CD4-positive, alpha-beta memory T cell (primary cell): Measurements from ENCODE around the gene TWF2. TPM values are rescaled to one million over a fixed set of nuclear protein-coding genes. Genes with fewer than 3 reads are reported as not detected.

Experiments
- CTCF ChIA-PET: fragments of 350-600 bp; sonication (Branson Sonifier 250); formaldehyde crosslinking; loops from one replicate; lab custom pipeline; 2021; ENCODE audit warnings: inconsistent platforms; ENCODE audit not compliant: partially characterized antibody; lab: Charles Lee
- POLR2A ChIA-PET: fragments of 350-600 bp; sonication (Branson Sonifier 250); formaldehyde crosslinking; loops from one replicate; lab custom pipeline; 2021; ENCODE audit not compliant: partially characterized antibody; lab: Charles Lee
- DNase-seq, 5 donors: peaks; one replicate each; pipeline versions ENCODE4 v3.0.0 to v3.0.0-alpha.2; 2020 to 2022; ENCODE audit warnings: mixed read lengths in 1 of 5
- H3K27ac ChIP-seq: one replicate; pipeline ENCODE4 v1.7.0; 2013; ENCODE audit warnings: low read depth, low read length
- H3K27me3 ChIP-seq: 2 replicates; pipeline ENCODE4 v1.7.0; 2013; ENCODE audit warnings: mild to moderate bottlenecking, low read length, moderate library complexity; ENCODE audit not compliant: insufficient read depth
- H3K36me3 ChIP-seq: 2 replicates; pipeline ENCODE4 v1.7.0; 2013; ENCODE audit warnings: mild to moderate bottlenecking, low read length, moderate library complexity; ENCODE audit not compliant: insufficient read depth
- H3K4me1 ChIP-seq: 2 replicates; pipeline ENCODE4 v1.7.0; 2013; ENCODE audit warnings: mild to moderate bottlenecking, low read length, moderate library complexity; ENCODE audit not compliant: insufficient read depth
- H3K4me3 ChIP-seq, 2 donors: one replicate each; pipeline ENCODE4 v1.7.0; 2013; ENCODE audit warnings: low read length in 2 of 2, mild to moderate bottlenecking in 1 of 2
- H3K9me3 ChIP-seq, 2 donors: one replicate each; pipeline ENCODE4 v1.7.0; 2013; ENCODE audit warnings: low read length in 2 of 2, control low read depth in 1 of 2; ENCODE audit not compliant: control insufficient read depth in 1 of 2
- H3K27ac Mint-ChIP-seq, 7 donors: one replicate each; pipeline ENCODE4 v1.8.0; 2020 to 2021; ENCODE audit warnings: mixed read lengths in 7 of 7, mild to moderate bottlenecking in 6 of 7, inconsistent platforms in 3 of 7, moderate library complexity in 3 of 7
- H3K27me3 Mint-ChIP-seq, 2 donors: one replicate each; pipeline ENCODE4 v1.8.0; 2020 to 2021; ENCODE audit warnings: mixed read lengths in 2 of 2
- H3K36me3 Mint-ChIP-seq, 2 donors: one replicate each; pipeline ENCODE4 v1.8.0; 2020 to 2021; ENCODE audit warnings: mixed read lengths in 2 of 2, inconsistent platforms in 1 of 2, mild to moderate bottlenecking in 1 of 2
- H3K4me1 Mint-ChIP-seq, 4 donors: one replicate each; pipeline ENCODE4 v1.8.0; 2020 to 2021; ENCODE audit warnings: mixed read lengths in 4 of 4, mild to moderate bottlenecking in 1 of 4
- H3K4me3 Mint-ChIP-seq, 8 donors: one replicate each; pipeline ENCODE4 v1.8.0; 2020 to 2021; ENCODE audit warnings: mixed read lengths in 8 of 8, mild to moderate bottlenecking in 7 of 8, moderate library complexity in 6 of 8, inconsistent platforms in 3 of 8
- H3K9me3 Mint-ChIP-seq, 8 donors: one replicate each; pipeline ENCODE4 v1.8.0; 2020 to 2021; ENCODE audit warnings: mixed read lengths in 8 of 8, mild to moderate bottlenecking in 5 of 8, inconsistent platforms in 3 of 8, moderate library complexity in 1 of 8
- intact Hi-C: fragments of 100-400 bp; cut with micrococcal nuclease; formaldehyde crosslinking; loops from one replicate; pipeline ENCODE4 v1.15.1; 2023
- polyA plus RNA-seq, 2 donors: library from polyadenylated mRNA; unstranded; fragments of 300-500 nt; fragmentation: Illumina TruSeq; gene quantifications; one replicate each; pipeline ENCODE4 v1.2.3, GENCODE V29; 2021
- total RNA-seq, 2 experiments: library from RNA; stranded (reverse); gene quantifications; one replicate each; pipeline ENCODE4 v1.2.3, GENCODE V29; 2021

Gene TWF2
- total and polyA plus RNA-seq, 4 experiments from 2014 or later, result 69.3 to 124 (median 98.9) TPM

- H3K27me3 ChIP-seq, result no peaks in the 10 kb centered on the region
- Mint-ChIP-seq H3K4me1 (peaks cover 29 to 76% (median 55%) of the 10 kb centered on the region in 4 donors), H3K9me3 (no peaks in the 10 kb centered on the region), H3K27ac (peak overlapping the region; percentile 64 to 93 (median 90)), H3K4me3 (peak overlapping the region in 7 of 8 donors; percentile 26 to 65 (median 54)), H3K27me3 (no peaks in the 10 kb centered on the region), H3K36me3 (peaks cover 10 to 38% of the 10 kb centered on the region in 2 donors)
- peak overlapping the region; percentile 4 for H3K27ac ChIP-seq
- ChIA-PET POLR2A (interaction anchor here (1.1 to 13.6 kb wide), 10 partner anchors 9 to 62 kb away, joined by 4 to 156 read pairs (median 7); partner anchors contain the start of genes GLYCTK, PPM1M, TWF2 and WDR82), CTCF (interaction anchor here (1.5 to 31.1 kb wide), 6 partner anchors 7 to 114 kb away, joined by 4 to 684 read pairs (median 92); partner anchors contain the start of genes GLYCTK, TWF2 and WDR82)
- H3K36me3 ChIP-seq, result peaks cover 33% of the 10 kb centered on the region
- peaks cover 58% of the 10 kb centered on the region for H3K4me1 ChIP-seq
- H3K4me3 ChIP-seq, result no peak overlapping the region
- H3K9me3 ChIP-seq, result no peaks in the 10 kb centered on the region
- DNase-seq, result no peak
- intact Hi-C loops, result no loop called here
Observed at GRCh38 chr3:52226229-52226817, 12.6 kb downstream of the TWF2 start.

- peak within 1 kb of the TSS; percentile 64 to 93 (median 90) for H3K27ac Mint-ChIP-seq
- no peaks in the 10 kb centered on the region for H3K9me3 Mint-ChIP-seq
- H3K27ac ChIP-seq, result peak within 1 kb of the TSS; percentile 4
- peaks cover 32 to 75% (median 58%) of the 10 kb centered on the region in 4 donors for H3K4me1 Mint-ChIP-seq
- ChIA-PET POLR2A (interaction anchor here (1.1 to 13.6 kb wide), 8 partner anchors 8 to 62 kb away, joined by 5 to 156 read pairs (median 9); partner anchors contain the start of genes GLYCTK, PPM1M, TWF2 and WDR82), CTCF (interaction anchor here (0.7 to 12.2 kb wide), 8 partner anchors 8 to 220 kb away, joined by 3 to 247 read pairs (median 5); partner anchors contain the start of genes SEMA3G and TWF2)
- H3K27me3 Mint-ChIP-seq, result no peaks in the 10 kb centered on the region
- H3K36me3 ChIP-seq, result peaks cover 26% of the 10 kb centered on the region
- H3K4me1 ChIP-seq, result peaks cover 61% of the 10 kb centered on the region
- no peak within 1 kb of the TSS for H3K4me3 ChIP-seq
- H3K27me3 ChIP-seq, result no peaks in the 10 kb centered on the region
- intact Hi-C loops, result no loop called here
- H3K4me3 Mint-ChIP-seq, result peak within 1 kb of the TSS in 7 of 8 donors; percentile 26 to 65 (median 54)
- no peaks in the 10 kb centered on the region for H3K9me3 ChIP-seq
- no peak for DNase-seq
- H3K36me3 Mint-ChIP-seq, result peaks cover 6 to 34% of the 10 kb centered on the region in 2 donors
Observed at GRCh38 chr3:52225452-52226228, 13.3 kb downstream of the TWF2 start, which contains the start of gene TLR9. TLR9 (minus strand) TSS chr3:52225645; CDS start chr3:52225529, 116 bp downstream.

- no peaks in the 10 kb centered on the region for H3K27me3 ChIP-seq
- H3K4me1 ChIP-seq, result peaks cover 80% of the 10 kb centered on the region
- H3K4me3 ChIP-seq, result no peak overlapping the region
- no peaks in the 10 kb centered on the region for H3K9me3 Mint-ChIP-seq
- no peak overlapping the region for H3K27ac ChIP-seq
- DNase-seq, result no peak
- peaks cover 42 to 88% (median 72%) of the 10 kb centered on the region in 4 donors for H3K4me1 Mint-ChIP-seq
- intact Hi-C loops, result loop anchor here (2.0 to 5.0 kb wide), 2 partner anchors 15 to 224 kb away; partner anchors contain the start of genes SEMA3G and TWF2
- CTCF ChIA-PET, result interaction anchor here (1.1 to 12.2 kb wide), 4 partner anchors 10 to 117 kb away, joined by 4 to 247 read pairs (median 92); partner anchors contain the start of gene TWF2
- peak overlapping the region; percentile 51 to 73 (median 62) for H3K4me3 Mint-ChIP-seq
- POLR2A ChIA-PET, result interaction anchor here (0.8 to 13.6 kb wide), 6 partner anchors 8 to 57 kb away, joined by 3 to 156 read pairs (median 19); partner anchors contain the start of genes PPM1M, TWF2 and WDR82
- H3K27ac Mint-ChIP-seq, result peak overlapping the region; percentile 74 to 92 (median 84)
- peaks cover 0 to 19% of the 10 kb centered on the region in 2 donors for H3K36me3 Mint-ChIP-seq
- H3K27me3 Mint-ChIP-seq, result no peaks in the 10 kb centered on the region
- H3K9me3 ChIP-seq, result no peaks in the 10 kb centered on the region
- H3K36me3 ChIP-seq, result peaks cover 7% of the 10 kb centered on the region
Observed at GRCh38 chr3:52223449-52224408, 15.2 kb downstream of the TWF2 start.

- Mint-ChIP-seq H3K4me3 (peak overlapping the region; percentile 82 to 91 (median 83)), H3K9me3 (no peaks in the 10 kb centered on the region), H3K27me3 (no peaks in the 10 kb centered on the region), H3K27ac (peak overlapping the region; percentile 84 to 96 (median 92)), H3K4me1 (peaks cover 52 to 96% (median 82%) of the 10 kb centered on the region in 4 donors), H3K36me3 (peaks cover 0 to 11% of the 10 kb centered on the region in 2 donors)
- Histone ChIP-seq H3K9me3 (no peaks in the 10 kb centered on the region), H3K27ac (peak overlapping the region; percentile 44), H3K4me3 (peak overlapping the region; percentile 3 to 59), H3K36me3 (no peaks in the 10 kb centered on the region), H3K27me3 (no peaks in the 10 kb centered on the region), H3K4me1 (peaks cover 92% of the 10 kb centered on the region)
- intact Hi-C loops, result loop anchor here (2.0 to 5.0 kb wide), 2 partner anchors 16 to 225 kb away; partner anchors contain the start of genes SEMA3G and TWF2
- ChIA-PET CTCF (interaction anchor here (0.6 to 12.2 kb wide), 15 partner anchors 11 to 224 kb away, joined by 3 to 247 read pairs (median 5); partner anchors contain the start of genes ALAS1, GLYCTK, TWF2 and WDR82), POLR2A (interaction anchor here (0.6 to 13.6 kb wide), 15 partner anchors 9 to 280 kb away, joined by 3 to 156 read pairs (median 7); partner anchors contain the start of genes GLYCTK, PARP3, PPM1M and TWF2)
- no peak for DNase-seq
Observed at GRCh38 chr3:52222319-52223221, 16.4 kb downstream of the TWF2 start.

DNA sequence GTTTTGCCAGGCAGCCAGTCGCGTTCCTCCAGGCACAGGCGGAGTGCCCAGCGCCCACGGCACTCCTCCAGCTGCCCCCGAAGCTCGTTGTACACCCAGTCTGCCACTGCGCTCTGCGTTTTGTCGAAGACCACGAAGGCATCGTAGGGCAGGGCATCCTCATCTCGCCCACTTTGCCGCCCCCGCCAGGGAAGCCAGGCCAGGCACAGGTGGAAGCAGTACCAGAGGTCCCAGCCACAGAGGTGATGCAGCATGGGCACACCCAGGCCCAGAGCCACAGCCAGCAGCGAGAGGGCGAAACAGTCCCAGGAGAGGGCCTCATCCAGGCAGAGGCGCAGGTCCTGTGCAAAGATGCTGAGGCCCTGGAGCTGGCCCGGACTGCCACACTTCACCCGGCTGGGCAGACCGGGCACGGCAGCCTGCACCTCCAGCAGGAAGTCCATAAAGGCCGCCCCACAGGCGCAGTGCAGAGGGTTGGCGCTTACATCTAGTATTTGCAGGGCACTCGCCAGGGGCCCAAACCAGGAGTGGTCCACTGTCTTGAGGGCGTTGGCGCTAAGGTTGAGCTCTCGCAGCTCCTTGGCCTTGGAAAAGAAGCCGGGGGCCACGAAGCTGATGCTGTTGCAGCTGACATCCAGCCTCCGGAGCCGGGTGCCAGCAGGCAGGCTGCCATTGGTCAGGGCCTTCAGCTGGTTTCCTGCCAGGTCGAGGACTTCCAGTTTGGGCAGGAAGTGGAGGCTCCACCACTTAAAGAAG lies 17.2 kb downstream of the TWF2 start:
- H3K9me3 ChIP-seq, result no peaks in the 10 kb centered on the region
- no peaks in the 10 kb centered on the region for H3K36me3 ChIP-seq
- Mint-ChIP-seq H3K4me1 (peaks cover 55 to 99% (median 85%) of the 10 kb centered on the region in 4 donors), H3K27ac (peak overlapping the region; percentile 84 to 96 (median 92)), H3K9me3 (no peaks in the 10 kb centered on the region), H3K4me3 (peak overlapping the region; percentile 82 to 91 (median 83)), H3K36me3 (peaks cover 0 to 11% of the 10 kb centered on the region in 2 donors), H3K27me3 (no peaks in the 10 kb centered on the region)
- H3K27me3 ChIP-seq, result no peaks in the 10 kb centered on the region
- H3K4me3 ChIP-seq, result peak overlapping the region; percentile 3 to 59
- ChIA-PET CTCF (interaction anchor here (0.6 to 12.2 kb wide), 26 partner anchors 10 to 225 kb away, joined by 3 to 247 read pairs (median 6); partner anchors contain the start of genes ALAS1, GLYCTK, TWF2 and WDR82), POLR2A (interaction anchor here (0.6 to 13.6 kb wide), 16 partner anchors 10 to 279 kb away, joined by 3 to 156 read pairs (median 8); partner anchors contain the start of genes GLYCTK, PARP3, PPM1M and TWF2)
- intact Hi-C loops, result loop anchor here (2.0 to 5.0 kb wide), 2 partner anchors 17 to 226 kb away; partner anchors contain the start of genes SEMA3G and TWF2
- peaks cover 98% of the 10 kb centered on the region for H3K4me1 ChIP-seq
- DNase-seq, result peak; percentile 76 to 85 (median 80)
- peak overlapping the region; percentile 44 for H3K27ac ChIP-seq
